ENCODE data around the gene ARFGAP1.

The ARFGAP1 gene

DNA sequence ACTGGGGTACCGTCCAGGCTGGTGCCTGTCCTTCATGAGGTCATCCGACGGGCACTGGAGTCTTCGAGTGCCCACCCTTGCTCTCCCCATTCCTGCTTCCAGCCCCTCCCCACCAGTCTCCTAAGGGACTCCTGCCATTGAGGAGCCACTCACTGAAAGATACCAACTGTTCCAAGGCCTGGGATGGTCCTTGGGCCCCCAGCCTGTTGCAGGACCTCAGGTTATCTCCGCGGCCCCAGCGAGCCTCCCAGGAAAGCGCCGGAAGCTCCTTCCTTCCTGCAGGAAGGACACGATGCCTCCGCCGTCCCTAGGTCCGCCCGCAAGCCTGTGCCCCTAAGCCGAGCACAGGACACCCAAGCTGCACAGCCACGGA, 19.6 kb upstream of the ARFGAP1 start:
- DNase-seq (ENCODE audit: extremely low spot score), result no peak
- TF ChIP-seq, protein P1, sequence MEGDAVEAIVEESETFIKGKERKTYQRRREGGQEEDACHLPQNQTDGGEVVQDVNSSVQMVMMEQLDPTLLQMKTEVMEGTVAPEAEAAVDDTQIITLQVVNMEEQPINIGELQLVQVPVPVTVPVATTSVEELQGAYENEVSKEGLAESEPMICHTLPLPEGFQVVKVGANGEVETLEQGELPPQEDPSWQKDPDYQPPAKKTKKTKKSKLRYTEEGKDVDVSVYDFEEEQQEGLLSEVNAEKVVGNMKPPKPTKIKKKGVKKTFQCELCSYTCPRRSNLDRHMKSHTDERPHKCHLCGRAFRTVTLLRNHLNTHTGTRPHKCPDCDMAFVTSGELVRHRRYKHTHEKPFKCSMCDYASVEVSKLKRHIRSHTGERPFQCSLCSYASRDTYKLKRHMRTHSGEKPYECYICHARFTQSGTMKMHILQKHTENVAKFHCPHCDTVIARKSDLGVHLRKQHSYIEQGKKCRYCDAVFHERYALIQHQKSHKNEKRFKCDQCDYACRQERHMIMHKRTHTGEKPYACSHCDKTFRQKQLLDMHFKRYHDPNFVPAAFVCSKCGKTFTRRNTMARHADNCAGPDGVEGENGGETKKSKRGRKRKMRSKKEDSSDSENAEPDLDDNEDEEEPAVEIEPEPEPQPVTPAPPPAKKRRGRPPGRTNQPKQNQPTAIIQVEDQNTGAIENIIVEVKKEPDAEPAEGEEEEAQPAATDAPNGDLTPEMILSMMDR (IDR thresholded peaks at IDR 0.05; ENCODE audit: control extremely low read depth, extremely low read depth, low read depth, missing control alignments), result no peak
- POLR2A ChIA-PET, result no interaction called here
- CTCF ChIA-PET, result interaction anchor here (1.5 to 3.6 kb wide), 3 partner anchors 17 to 30 kb away, joined by 4 to 19 read pairs (median 5); partner anchors contain the start of gene ARFGAP1

DNA sequence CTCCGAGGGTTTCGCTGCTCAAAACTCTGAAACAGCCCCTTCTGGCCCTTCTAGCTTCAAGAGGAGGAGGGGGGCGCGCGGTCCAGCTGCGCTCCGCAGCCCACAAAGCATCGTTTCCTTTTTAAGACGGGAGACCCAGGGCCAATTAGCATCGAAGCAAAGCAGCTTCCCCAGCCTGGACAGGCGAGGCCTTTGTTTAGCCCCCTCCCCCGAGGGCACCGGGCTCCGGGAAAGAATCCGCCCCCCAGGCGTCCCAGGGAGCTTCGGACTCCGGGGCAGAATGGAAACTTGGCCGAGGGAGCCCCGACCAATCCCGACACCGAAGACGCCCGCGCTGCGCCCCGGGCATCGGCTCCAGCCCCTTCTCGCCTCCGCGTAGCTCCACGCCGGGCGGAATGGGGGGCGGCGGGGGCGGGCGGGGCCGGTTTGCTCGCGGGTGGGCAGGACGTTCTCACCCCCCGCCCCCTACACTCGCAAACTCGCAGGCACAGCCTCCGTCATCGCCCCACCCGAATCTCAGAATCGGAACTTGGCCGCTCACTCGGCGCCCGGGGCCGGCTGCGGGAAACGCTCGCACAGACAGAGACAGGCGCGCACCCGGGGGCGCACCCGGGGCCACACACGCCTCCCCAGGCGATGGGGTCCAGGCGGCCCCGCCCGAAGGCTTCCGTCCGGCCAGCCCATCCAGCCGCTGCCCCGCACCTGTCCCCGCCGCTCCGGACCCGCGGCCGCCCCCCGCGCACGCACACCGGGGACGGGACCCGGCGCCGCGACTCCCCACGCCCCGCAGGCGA, 19.0 kb upstream of the ARFGAP1 start:
- POLR2A ChIA-PET, result no interaction called here
- CTCF ChIA-PET, result interaction anchor here (1.2 to 3.6 kb wide), 5 partner anchors 8 to 38 kb away, joined by 3 to 19 read pairs (median 4); no protein-coding TSS in a partner anchor
- DNase-seq (ENCODE audit: extremely low spot score), result no peak
- TF ChIP-seq, protein P1 (IDR thresholded peaks at IDR 0.05; ENCODE audit: control extremely low read depth, extremely low read depth, low read depth, missing control alignments), result no peak

DNA sequence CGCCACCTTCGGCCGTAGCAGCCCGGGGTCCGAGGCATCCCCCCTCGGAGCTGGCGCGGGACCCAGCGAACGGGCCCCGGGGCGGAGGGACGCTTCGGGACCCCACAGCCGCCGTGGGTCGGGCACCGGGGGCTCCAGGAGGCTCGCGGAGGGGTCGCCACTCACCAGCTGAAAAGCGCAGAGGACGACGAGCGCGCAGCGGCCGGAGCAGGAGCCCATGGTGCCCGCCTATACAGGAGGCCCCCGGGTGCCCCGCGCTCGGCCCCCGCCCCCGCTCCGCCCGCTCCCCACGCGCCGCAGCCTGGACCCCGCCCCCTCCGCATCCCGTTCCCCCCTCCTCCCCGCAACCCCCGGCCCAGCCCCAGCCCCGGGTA, 18.4 kb upstream of the ARFGAP1 start, which contains the start of gene NKAIN4:
TSS of gene NKAIN4 (minus strand) at position 232 of the 374 bp plus-strand sequence. CDS start at position 219, 13 bp downstream.
- TF ChIP-seq, protein P1 (IDR thresholded peaks at IDR 0.05; ENCODE audit: control extremely low read depth, extremely low read depth, low read depth, missing control alignments), result no peak
- no peak for DNase-seq (ENCODE audit: extremely low spot score)
- CTCF ChIA-PET, result interaction anchor here (1.2 to 2.1 kb wide), 3 partner anchors 8 to 37 kb away, joined by 3 to 11 read pairs (median 4); no protein-coding TSS in a partner anchor
- POLR2A ChIA-PET, result no interaction called here

- CTCF ChIA-PET, result interaction anchor here (0.5 to 2.1 kb wide), 4 partner anchors 9 to 408 kb away, joined by 3 to 11 read pairs (median 4); no protein-coding TSS in a partner anchor
Measured at GRCh38 chr20:63254606-63255384, 17.8 kb upstream of the ARFGAP1 start.

GRCh38 chr20:63255931-63256704, 16.5 kb upstream of the ARFGAP1 start:
- ChIA-PET CTCF (interaction anchor here (2.1 kb wide), 1 partner anchor 10 kb away, joined by 4 read pairs; no protein-coding TSS in a partner anchor), POLR2A (no interaction called here)
- DNase-seq (ENCODE audit: extremely low spot score), result no peak
- TF ChIP-seq, protein P1 (IDR thresholded peaks at IDR 0.05; ENCODE audit: control extremely low read depth, extremely low read depth, low read depth, missing control alignments), result no peak

More at GRCh38 chr20:63254606-63255384, 17.8 kb upstream of the ARFGAP1 start:
- POLR2A ChIA-PET, result no interaction called here
- TF ChIP-seq, protein P1 (IDR thresholded peaks at IDR 0.05; ENCODE audit: control extremely low read depth, extremely low read depth, low read depth, missing control alignments), result no peak
- no peak for DNase-seq (ENCODE audit: extremely low spot score)

GRCh38 chr20:63256954-63257353, 15.7 kb upstream of the ARFGAP1 start:
- TF ChIP-seq, protein P1 (IDR thresholded peaks at IDR 0.05; ENCODE audit: control extremely low read depth, extremely low read depth, low read depth, missing control alignments), result no peak
- DNase-seq (ENCODE audit: extremely low spot score), result no peak
- ChIA-PET CTCF (no interaction called here), POLR2A (no interaction called here)

All from GM10248 (cell line).